ENCODE results near the gene RERG. TPM values are rescaled to one million over a fixed set of nuclear protein-coding genes. Genes with fewer than 3 reads are reported as not detected.

Gene RERG
- total RNA-seq (not detected), polyA plus RNA-seq (not detected)

DNA sequence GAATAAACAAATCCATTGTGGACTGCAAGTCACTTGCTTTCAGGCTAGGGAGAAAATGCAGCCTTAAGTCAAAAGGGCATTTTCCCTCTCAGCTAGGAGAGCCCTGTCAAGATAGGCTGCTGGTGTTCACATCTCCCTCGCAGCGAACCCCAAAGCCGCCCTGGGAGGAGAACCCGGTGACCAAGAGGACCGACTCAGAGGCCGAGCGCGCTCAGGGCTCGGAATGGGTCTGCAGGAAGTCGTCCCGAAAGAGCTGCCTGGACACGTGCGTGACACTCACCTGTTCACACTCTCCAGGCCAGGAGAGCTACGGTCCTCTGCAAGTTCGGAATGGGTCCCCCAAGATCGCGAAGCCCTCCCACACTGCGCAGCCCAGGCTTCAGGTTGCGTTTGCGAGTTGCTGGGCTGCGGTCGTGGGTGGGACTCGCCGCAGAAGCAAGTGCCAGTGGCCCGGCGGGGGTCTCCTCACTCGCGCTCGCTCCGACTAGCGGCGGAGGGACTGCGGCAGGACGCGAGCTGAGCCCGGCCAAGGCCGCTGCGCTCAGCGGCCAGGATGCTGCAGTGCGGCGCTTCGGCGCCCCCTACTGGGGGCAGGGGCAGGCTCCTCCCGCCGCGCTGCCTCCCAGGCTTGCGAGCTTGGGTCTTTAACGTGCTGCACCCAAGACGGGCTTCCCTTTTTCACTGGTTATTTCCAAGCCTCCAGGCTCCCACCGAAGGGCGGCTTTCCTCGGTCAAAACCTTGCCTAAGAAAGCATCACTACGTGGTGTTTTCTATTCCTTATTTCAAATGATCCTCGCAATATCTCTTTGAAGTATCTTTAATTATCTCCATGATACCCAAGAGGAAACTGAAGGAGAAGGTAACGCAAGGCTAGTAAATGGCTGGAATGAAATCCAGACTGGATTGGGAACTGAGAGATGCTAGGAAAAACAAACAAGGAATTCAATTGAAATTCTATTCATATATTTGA, at the start of gene RERG:
Gene RERG (minus strand): TSS at position 503 of the 971 bp plus-strand sequence. CDS start 3,928 bp downstream, outside the sequence.
- no peak within 1 kb of the TSS for H3K27ac Mint-ChIP-seq
- peaks cover 43% of the 10 kb centered on the region for H3K27me3 Mint-ChIP-seq
- peaks cover 10% of the 10 kb centered on the region for H3K4me1 ChIP-seq (ENCODE audit: control insufficient read depth, insufficient read depth, low read length, poor library complexity, severe bottlenecking)
- peak within 1 kb of the TSS in 3 of 4 donors; percentile 59 to 80 (median 76) for H3K4me3 Mint-ChIP-seq
- ATAC-seq (ENCODE audit: low read depth in 2 of 2) (peak; percentile 91 to 96), DNase-seq (peak; percentile 42 to 78 (median 72))
- H3K4me3 ChIP-seq (ENCODE audit: low read depth, low read length) = peak within 1 kb of the TSS; percentile 39
- H3K9me3 Mint-ChIP-seq = no peaks in the 10 kb centered on the region
- peaks cover 0 to 8% (median 6%) of the 10 kb centered on the region in 4 donors for H3K4me1 Mint-ChIP-seq
- H3K27ac ChIP-seq (ENCODE audit: insufficient read depth, low read length, poor library complexity, severe bottlenecking) = no peak within 1 kb of the TSS
- H3K9me3 ChIP-seq (ENCODE audit: control insufficient read depth in 2 of 2, low read length in 2 of 2) = no peaks in the 10 kb centered on the region
- H3K27me3 ChIP-seq (ENCODE audit: control insufficient read depth, insufficient read depth, low read length) = peaks cover 18% of the 10 kb centered on the region
- H3K36me3 Mint-ChIP-seq = no peaks in the 10 kb centered on the region
- no peaks in the 10 kb centered on the region for H3K36me3 ChIP-seq (ENCODE audit: control insufficient read depth, insufficient read depth, low read length)

- H3K36me3 Mint-ChIP-seq = no peaks in the 10 kb centered on the region
Observed at GRCh38 chr12:15270591-15270990, 49.4 kb upstream of the RERG start.

GRCh38 chr12:15268927-15269552, 47.8 kb upstream of the RERG start:
- peak; percentile 63 to 85 for ATAC-seq (ENCODE audit: low read depth in 2 of 2)
- H3K4me1 Mint-ChIP-seq = no peaks in the 10 kb centered on the region
- H3K4me3 ChIP-seq (ENCODE audit: low read depth, low read length) = no peak overlapping the region

More at GRCh38 chr12:15270591-15270990, 49.4 kb upstream of the RERG start:
- H3K9me3 ChIP-seq (ENCODE audit: control insufficient read depth in 2 of 2, low read length in 2 of 2) = no peaks in the 10 kb centered on the region
- DNase-seq (no peak), ATAC-seq (ENCODE audit: low read depth in 2 of 2) (no peak)
- peaks cover 2% of the 10 kb centered on the region for H3K27me3 ChIP-seq (ENCODE audit: control insufficient read depth, insufficient read depth, low read length)
- no peaks in the 10 kb centered on the region for H3K36me3 ChIP-seq (ENCODE audit: control insufficient read depth, insufficient read depth, low read length)
- Mint-ChIP-seq H3K27me3 (peaks cover 10% of the 10 kb centered on the region), H3K4me1 (no peaks in the 10 kb centered on the region), H3K27ac (no peak overlapping the region), H3K4me3 (no peak overlapping the region), H3K9me3 (no peaks in the 10 kb centered on the region)
- H3K27ac ChIP-seq (ENCODE audit: insufficient read depth, low read length, poor library complexity, severe bottlenecking) = no peak overlapping the region
- no peak overlapping the region for H3K4me3 ChIP-seq (ENCODE audit: low read depth, low read length)
- H3K4me1 ChIP-seq (ENCODE audit: control insufficient read depth, insufficient read depth, low read length, poor library complexity, severe bottlenecking) = no peaks in the 10 kb centered on the region

GRCh38 chr12:15268309-15268708, 47.1 kb upstream of the RERG start:
- no peaks in the 10 kb centered on the region for H3K9me3 ChIP-seq (ENCODE audit: control insufficient read depth in 2 of 2, low read length in 2 of 2)
- H3K27ac ChIP-seq (ENCODE audit: insufficient read depth, low read length, poor library complexity, severe bottlenecking) = no peak overlapping the region
- Mint-ChIP-seq H3K27ac (no peak overlapping the region), H3K9me3 (no peaks in the 10 kb centered on the region), H3K27me3 (peaks cover 10% of the 10 kb centered on the region), H3K36me3 (no peaks in the 10 kb centered on the region), H3K4me1 (no peaks in the 10 kb centered on the region), H3K4me3 (no peak overlapping the region)
- H3K4me3 ChIP-seq (ENCODE audit: low read depth, low read length) = no peak overlapping the region
- H3K4me1 ChIP-seq (ENCODE audit: control insufficient read depth, insufficient read depth, low read length, poor library complexity, severe bottlenecking) = no peaks in the 10 kb centered on the region
- peaks cover 2% of the 10 kb centered on the region for H3K27me3 ChIP-seq (ENCODE audit: control insufficient read depth, insufficient read depth, low read length)
- ATAC-seq (ENCODE audit: low read depth in 2 of 2) (no peak), DNase-seq (no peak)
- no peaks in the 10 kb centered on the region for H3K36me3 ChIP-seq (ENCODE audit: control insufficient read depth, insufficient read depth, low read length)

More at GRCh38 chr12:15268927-15269552, 47.8 kb upstream of the RERG start:
- Histone ChIP-seq H3K36me3 (ENCODE audit: control insufficient read depth, insufficient read depth, low read length) (no peaks in the 10 kb centered on the region), H3K27ac (ENCODE audit: insufficient read depth, low read length, poor library complexity, severe bottlenecking) (no peak overlapping the region), H3K9me3 (ENCODE audit: control insufficient read depth in 2 of 2, low read length in 2 of 2) (no peaks in the 10 kb centered on the region), H3K4me1 (ENCODE audit: control insufficient read depth, insufficient read depth, low read length, poor library complexity, severe bottlenecking) (no peaks in the 10 kb centered on the region), H3K27me3 (ENCODE audit: control insufficient read depth, insufficient read depth, low read length) (peaks cover 2% of the 10 kb centered on the region)
- no peaks in the 10 kb centered on the region for H3K9me3 Mint-ChIP-seq
- H3K4me3 Mint-ChIP-seq = no peak overlapping the region
- no peaks in the 10 kb centered on the region for H3K36me3 Mint-ChIP-seq
- DNase-seq = peak; percentile 12 to 69 (median 57)
- H3K27ac Mint-ChIP-seq = no peak overlapping the region
- peaks cover 10% of the 10 kb centered on the region for H3K27me3 Mint-ChIP-seq

- no peak for DNase-seq
- peaks cover 2% of the 10 kb centered on the region for H3K27me3 ChIP-seq (ENCODE audit: control insufficient read depth, insufficient read depth, low read length)
- H3K36me3 ChIP-seq (ENCODE audit: control insufficient read depth, insufficient read depth, low read length) = no peaks in the 10 kb centered on the region
- H3K4me1 ChIP-seq (ENCODE audit: control insufficient read depth, insufficient read depth, low read length, poor library complexity, severe bottlenecking) = no peaks in the 10 kb centered on the region
- peaks cover 0 to 3% (median 0%) of the 10 kb centered on the region in 7 donors for H3K9me3 Mint-ChIP-seq
- ATAC-seq (ENCODE audit: low read depth in 2 of 2) = no peak
- H3K27ac Mint-ChIP-seq = no peak overlapping the region
- H3K4me3 ChIP-seq (ENCODE audit: low read depth, low read length) = no peak overlapping the region
- no peaks in the 10 kb centered on the region for H3K36me3 Mint-ChIP-seq
- H3K4me3 Mint-ChIP-seq = no peak overlapping the region
- no peaks in the 10 kb centered on the region for H3K9me3 ChIP-seq (ENCODE audit: control insufficient read depth in 2 of 2, low read length in 2 of 2)
- no peaks in the 10 kb centered on the region for H3K4me1 Mint-ChIP-seq
- peaks cover 4% of the 10 kb centered on the region for H3K27me3 Mint-ChIP-seq
- H3K27ac ChIP-seq (ENCODE audit: insufficient read depth, low read length, poor library complexity, severe bottlenecking) = no peak overlapping the region
Observed at GRCh38 chr12:15265875-15266274, 44.7 kb upstream of the RERG start.

GRCh38 chr12:15256761-15257160, 35.5 kb upstream of the RERG start:
- H3K9me3 Mint-ChIP-seq = peaks cover 0 to 7% (median 4%) of the 10 kb centered on the region in 7 donors
- H3K27ac ChIP-seq (ENCODE audit: insufficient read depth, low read length, poor library complexity, severe bottlenecking) = no peak overlapping the region
- H3K27me3 ChIP-seq (ENCODE audit: control insufficient read depth, insufficient read depth, low read length) = no peaks in the 10 kb centered on the region
- no peak for ATAC-seq (ENCODE audit: low read depth in 2 of 2)
- no peaks in the 10 kb centered on the region for H3K36me3 Mint-ChIP-seq
- H3K27ac Mint-ChIP-seq = no peak overlapping the region
- no peaks in the 10 kb centered on the region for H3K4me1 ChIP-seq (ENCODE audit: control insufficient read depth, insufficient read depth, low read length, poor library complexity, severe bottlenecking)
- H3K4me3 Mint-ChIP-seq = no peak overlapping the region
- peaks cover 0 to 7% of the 10 kb centered on the region in 2 experiments for H3K9me3 ChIP-seq (ENCODE audit: control insufficient read depth in 2 of 2, low read length in 2 of 2)
- no peaks in the 10 kb centered on the region for H3K36me3 ChIP-seq (ENCODE audit: control insufficient read depth, insufficient read depth, low read length)
- DNase-seq = no peak
- no peak overlapping the region for H3K4me3 ChIP-seq (ENCODE audit: low read depth, low read length)
- H3K4me1 Mint-ChIP-seq = no peaks in the 10 kb centered on the region
- no peaks in the 10 kb centered on the region for H3K27me3 Mint-ChIP-seq

- no peak overlapping the region for H3K27ac Mint-ChIP-seq
- no peak for ATAC-seq (ENCODE audit: low read depth in 2 of 2)
- peaks cover 0 to 7% of the 10 kb centered on the region in 2 experiments for H3K9me3 ChIP-seq (ENCODE audit: control insufficient read depth in 2 of 2, low read length in 2 of 2)
- H3K4me1 ChIP-seq (ENCODE audit: control insufficient read depth, insufficient read depth, low read length, poor library complexity, severe bottlenecking) = no peaks in the 10 kb centered on the region
- peaks cover 0 to 8% (median 5%) of the 10 kb centered on the region in 7 donors for H3K9me3 Mint-ChIP-seq
- no peaks in the 10 kb centered on the region for H3K36me3 Mint-ChIP-seq
- H3K4me3 Mint-ChIP-seq = no peak overlapping the region
- H3K27me3 ChIP-seq (ENCODE audit: control insufficient read depth, insufficient read depth, low read length) = no peaks in the 10 kb centered on the region
- H3K27ac ChIP-seq (ENCODE audit: insufficient read depth, low read length, poor library complexity, severe bottlenecking) = no peak overlapping the region
- DNase-seq = no peak
- no peaks in the 10 kb centered on the region for H3K36me3 ChIP-seq (ENCODE audit: control insufficient read depth, insufficient read depth, low read length)
- peaks cover 5% of the 10 kb centered on the region for H3K27me3 Mint-ChIP-seq
- H3K4me1 Mint-ChIP-seq = no peaks in the 10 kb centered on the region
- no peak overlapping the region for H3K4me3 ChIP-seq (ENCODE audit: low read depth, low read length)
Observed at GRCh38 chr12:15253990-15254389, 32.8 kb upstream of the RERG start.
